GM23338 (cell line): ENCODE data around the gene GALNT7. TPM values are rescaled to one million over a fixed set of nuclear protein-coding genes. Genes with fewer than 3 reads are reported as not detected.

Source experiments
- ATAC-seq: fragments of 200-7000 bp; cut with Tn5 transposase; 3 replicates; pipeline ENCODE4 v1.9.1; 2020
- DNase-seq: peaks from one replicate; pipeline ENCODE4 v3.0.0-alpha.2; 2015; ENCODE audit warnings: low spot score
- H2AFZ ChIP-seq: fragments of 200-600 bp; sonication (generic); 2 replicates; pipeline ENCODE4 v1.8.0; 2016; ENCODE audit warnings: antibody characterized with exemption, mild to moderate bottlenecking, moderate library complexity
- H3F3A ChIP-seq: fragments of 200-600 bp; sonication (generic); replicated peaks from 2 replicates; pipeline ENCODE4 v1.8.0; 2017; ENCODE audit warnings: antibody characterized with exemption, mixed run types, low read depth
- H3K27ac ChIP-seq: fragments of 200-600 bp; sonication (generic); 2 replicates; pipeline ENCODE4 v1.6.1; 2016; ENCODE audit warnings: low read depth
- H3K27me3 ChIP-seq: fragments of 200-600 bp; sonication (generic); 2 replicates; pipeline ENCODE4 v1.8.0; 2016; ENCODE audit warnings: mild to moderate bottlenecking, mixed run types, moderate library complexity; ENCODE audit not compliant: insufficient read depth
- H3K36me3 ChIP-seq: fragments of 200-600 bp; sonication (generic); 2 replicates; pipeline ENCODE4 v1.8.0; 2016; ENCODE audit warnings: mild to moderate bottlenecking; ENCODE audit not compliant: insufficient read depth
- H3K4me1 ChIP-seq: fragments of 200-600 bp; sonication (generic); 2 replicates; pipeline ENCODE4 v1.8.0; 2016; ENCODE audit warnings: mild to moderate bottlenecking, moderate library complexity; ENCODE audit not compliant: insufficient read depth
- H3K4me2 ChIP-seq: fragments of 200-600 bp; sonication (generic); 2 replicates; pipeline ENCODE4 v1.7.1; 2017; ENCODE audit warnings: mixed run types
- H3K4me3 ChIP-seq: fragments of 200-600 bp; sonication (generic); 2 replicates; pipeline ENCODE4 v1.6.1; 2016; ENCODE audit warnings: mixed run types
- H3K79me2 ChIP-seq: fragments of 200-600 bp; sonication (generic); replicated peaks from 2 replicates; pipeline ENCODE4 v1.8.0; 2017; ENCODE audit warnings: mild to moderate bottlenecking; ENCODE audit not compliant: insufficient read depth
- H3K9me2 ChIP-seq: fragments of 200-600 bp; sonication (generic); 2 replicates; pipeline ENCODE4 v1.8.0; 2017; ENCODE audit not compliant: insufficient read depth
- H4K20me1 ChIP-seq: fragments of 200-600 bp; sonication (generic); replicated peaks from 2 replicates; pipeline ENCODE4 v1.8.0; 2017; ENCODE audit warnings: mild to moderate bottlenecking; ENCODE audit not compliant: insufficient read depth
- H3K27ac Mint-ChIP-seq: 2 replicates; pipeline ENCODE4 v1.8.0; 2020; ENCODE audit warnings: inconsistent platforms, mild to moderate bottlenecking, moderate library complexity, mixed read lengths
- H3K27me3 Mint-ChIP-seq: 3 replicates; pipeline ENCODE4 v1.8.0; 2022; ENCODE audit warnings: low read depth, mild to moderate bottlenecking, moderate library complexity, mixed read lengths, inconsistent platforms; ENCODE audit not compliant: insufficient read depth, poor library complexity
- H3K36me3 Mint-ChIP-seq: 3 replicates; pipeline ENCODE4 v1.8.0; 2021; ENCODE audit warnings: low read depth, mild to moderate bottlenecking, inconsistent platforms, moderate library complexity, mixed read lengths
- H3K4me1 Mint-ChIP-seq: 3 replicates; pipeline ENCODE4 v1.8.0; 2020; ENCODE audit warnings: mild to moderate bottlenecking, inconsistent platforms, mixed read lengths
- H3K4me3 Mint-ChIP-seq: 3 replicates; pipeline ENCODE4 v1.8.0; 2021; ENCODE audit warnings: moderate library complexity, mild to moderate bottlenecking, inconsistent platforms, mixed read lengths
- H3K9me3 Mint-ChIP-seq: 3 replicates; pipeline ENCODE4 v1.8.0; 2020; ENCODE audit warnings: moderate library complexity, mild to moderate bottlenecking, inconsistent platforms, mixed read lengths
- CREB1 ChIP-seq: fragments of 250-450 bp; sonication (Bioruptor Pico); IDR thresholded peaks from 2 replicates; pipeline ENCODE4 v1.5.0; 2020; ENCODE audit warnings: low read depth, mild to moderate bottlenecking, moderate library complexity
- CTCF ChIP-seq, 2 experiments: fragments of 200-600 bp in 1 of 2; sonication (generic) in 1 of 2; conservative IDR thresholded peaks; 2 replicates each; pipeline versions ENCODE4 v1.5.1 to v1.6.1; 2016 to 2017; ENCODE audit warnings: antibody characterized with exemption in 2 of 2, low read depth in 2 of 2, mild to moderate bottlenecking in 2 of 2, moderate library complexity in 1 of 2
- EZH2 ChIP-seq: fragments of 200-600 bp; sonication (generic); IDR thresholded peaks from one replicate; pipeline ENCODE4 v1.8.0; 2017; ENCODE audit warnings: antibody characterized with exemption, mild to moderate bottlenecking, low read depth; ENCODE audit not compliant: unreplicated experiment
- EZH2phosphoT487 ChIP-seq: fragments of 200-600 bp; sonication (generic); IDR thresholded peaks from one replicate; pipeline ENCODE4 v1.8.1; 2018; ENCODE audit warnings: antibody characterized with exemption; ENCODE audit not compliant: unreplicated experiment
- NANOG ChIP-seq: IDR thresholded peaks from 2 replicates; pipeline ENCODE4 v1.6.1; 2016; ENCODE audit warnings: antibody characterized with exemption, borderline replicate concordance
- POLR2AphosphoS5 ChIP-seq: IDR thresholded peaks from 2 replicates; pipeline ENCODE4 v1.6.1; 2016; ENCODE audit warnings: antibody characterized with exemption, low read depth
- REST ChIP-seq: IDR thresholded peaks from one replicate; pipeline ENCODE4 v1.6.1; 2018; ENCODE audit warnings: antibody characterized with exemption; ENCODE audit not compliant: unreplicated experiment
- STAT1 ChIP-seq: IDR thresholded peaks from one replicate; pipeline ENCODE4 v1.6.1; 2016; ENCODE audit warnings: antibody characterized with exemption; ENCODE audit not compliant: unreplicated experiment
- ZNF114 ChIP-seq: fragments of 250-450 bp; sonication (Bioruptor Pico); IDR thresholded peaks from 2 replicates; pipeline ENCODE4 v1.5.0; 2020; ENCODE audit warnings: mild to moderate bottlenecking, moderate library complexity
- ZNF331 ChIP-seq: fragments of 250-450 bp; sonication (Bioruptor Pico); IDR thresholded peaks from 2 replicates; pipeline ENCODE4 v1.5.0; 2020; ENCODE audit warnings: low read depth, mild to moderate bottlenecking, moderate library complexity
- polyA plus RNA-seq: library from polyadenylated mRNA; unstranded; fragments of >200 nt; fragmentation: Nextera tagmentation; extraction: Ambion mirVana; gene quantifications from 2 replicates; pipeline ENCODE4 v1.2.1, GENCODE V29; 2016
- total RNA-seq: library from RNA; depleted of rRNA; stranded (reverse); fragments of >200 nt; shearing (Covaris generic); gene quantifications from 2 replicates; pipeline ENCODE4 v1.2.3, GENCODE V29; 2014

The GALNT7 gene
- total and polyA plus RNA-seq, 2 experiments from 2014 or later, result 31.8 to 72.2 TPM

GRCh38 chr4:173134426-173134825 is 34.2 kb upstream of the GALNT7 start:
- H2AFZ ChIP-seq, result no peak overlapping the region
- Mint-ChIP-seq H3K27me3 (peaks cover 2% of the 10 kb centered on the region), H3K27ac (no peak overlapping the region), H3K9me3 (no peaks in the 10 kb centered on the region), H3K4me3 (no peak overlapping the region), H3K4me1 (peaks cover 21% of the 10 kb centered on the region), H3K36me3 (no peaks in the 10 kb centered on the region)
- DNase-seq, result no peak
- H3K4me2 ChIP-seq, result no peak overlapping the region
- H3K4me3 ChIP-seq, result no peak overlapping the region
- H4K20me1 ChIP-seq, result no peaks in the 10 kb centered on the region
- H3K4me1 ChIP-seq, result peaks cover 12% of the 10 kb centered on the region
- ATAC-seq, result no peak
- H3K27ac ChIP-seq, result no peak overlapping the region
- no peaks in the 10 kb centered on the region for H3K79me2 ChIP-seq
- H3F3A ChIP-seq, result no peaks in the 10 kb centered on the region
- no peaks in the 10 kb centered on the region for H3K36me3 ChIP-seq
- no peaks in the 10 kb centered on the region for H3K27me3 ChIP-seq
- H3K9me2 ChIP-seq, result no peaks in the 10 kb centered on the region; the same call in 1 of the 2 replicates
- TF ChIP-seq ZNF331 (no peak), NANOG (no peak)

DNA sequence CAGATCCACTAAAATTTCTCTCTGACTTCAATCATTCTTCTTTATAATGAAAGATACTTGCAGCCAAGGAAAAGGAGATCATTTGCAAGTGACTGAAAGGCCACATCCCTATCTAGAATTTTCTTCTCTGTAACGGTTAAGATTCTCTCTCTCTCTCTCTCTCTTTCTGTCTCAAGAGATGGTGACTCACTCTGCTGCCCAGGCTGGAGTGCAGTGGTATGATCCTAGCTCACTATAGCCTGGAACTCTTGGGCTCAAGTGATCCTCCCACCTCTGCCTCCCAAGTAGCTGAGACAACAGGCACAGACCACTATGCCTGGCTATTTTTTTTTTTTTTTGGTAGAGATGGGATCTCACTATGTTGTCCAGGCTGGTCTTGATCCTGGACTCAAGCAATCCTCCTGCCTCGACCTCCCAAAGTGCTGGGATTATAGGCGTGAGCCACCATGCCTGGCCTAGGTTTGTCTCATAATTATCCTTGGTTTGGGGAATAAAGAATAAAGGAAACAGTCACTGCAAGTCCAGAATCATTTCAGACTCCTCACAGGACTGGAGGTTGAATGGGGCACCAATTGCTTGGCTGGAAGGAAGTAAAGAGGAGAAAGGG is 33.3 kb upstream of the GALNT7 start:
- no peaks in the 10 kb centered on the region for H3K9me3 Mint-ChIP-seq
- H3K4me1 ChIP-seq, result peaks cover 19% of the 10 kb centered on the region
- no peaks in the 10 kb centered on the region; the same call in 1 of the 2 replicates for H3K9me2 ChIP-seq
- H3K27me3 Mint-ChIP-seq, result peaks cover 2% of the 10 kb centered on the region
- no peaks in the 10 kb centered on the region for H3K36me3 Mint-ChIP-seq
- no peaks in the 10 kb centered on the region for H4K20me1 ChIP-seq
- H3K36me3 ChIP-seq, result no peaks in the 10 kb centered on the region
- no peaks in the 10 kb centered on the region for H3F3A ChIP-seq
- no peak overlapping the region for H3K4me3 Mint-ChIP-seq
- H3K4me1 Mint-ChIP-seq, result peaks cover 29% of the 10 kb centered on the region
- no peak overlapping the region for H3K4me3 ChIP-seq
- no peaks in the 10 kb centered on the region for H3K27me3 ChIP-seq
- no peak for ATAC-seq
- H3K4me2 ChIP-seq, result no peak overlapping the region
- no peaks in the 10 kb centered on the region for H3K79me2 ChIP-seq
- H3K27ac Mint-ChIP-seq, result no peak overlapping the region
- H2AFZ ChIP-seq, result no peak overlapping the region
- no peak for DNase-seq
- no peak overlapping the region for H3K27ac ChIP-seq
- no peak for TF ChIP-seq NANOG
- TF ChIP-seq CTCF (conservative IDR thresholded peaks at IDR 0.05; ENCODE audit: low read depth in 2 of 2), result no peak
- TF ChIP-seq REST, result no peak
- TF ChIP-seq ZNF114 (CRISPR knock-in tag), result no peak
- TF ChIP-seq ZNF331, result no peak
- TF ChIP-seq EZH2phosphoT487, result no peak
- TF ChIP-seq POLR2AphosphoS5, result no peak
- TF ChIP-seq CREB1 (CRISPR knock-in tag), result no peak
- no peak for TF ChIP-seq STAT1
- no peak for TF ChIP-seq EZH2
